ENCODE data around the gene TUBB4B. TPM values are rescaled to one million over a fixed set of nuclear protein-coding genes. Genes with fewer than 3 reads are reported as not detected.
"Not testable (repeated sequence)": the region's sequence is repeated elsewhere in the genome, so short reads cannot be mapped to it uniquely, and the experiment has no call there.

Gene TUBB4B
- total RNA-seq, 6 experiments from 2014 or later: 88.4 to 274 (median 124) TPM

DNA sequence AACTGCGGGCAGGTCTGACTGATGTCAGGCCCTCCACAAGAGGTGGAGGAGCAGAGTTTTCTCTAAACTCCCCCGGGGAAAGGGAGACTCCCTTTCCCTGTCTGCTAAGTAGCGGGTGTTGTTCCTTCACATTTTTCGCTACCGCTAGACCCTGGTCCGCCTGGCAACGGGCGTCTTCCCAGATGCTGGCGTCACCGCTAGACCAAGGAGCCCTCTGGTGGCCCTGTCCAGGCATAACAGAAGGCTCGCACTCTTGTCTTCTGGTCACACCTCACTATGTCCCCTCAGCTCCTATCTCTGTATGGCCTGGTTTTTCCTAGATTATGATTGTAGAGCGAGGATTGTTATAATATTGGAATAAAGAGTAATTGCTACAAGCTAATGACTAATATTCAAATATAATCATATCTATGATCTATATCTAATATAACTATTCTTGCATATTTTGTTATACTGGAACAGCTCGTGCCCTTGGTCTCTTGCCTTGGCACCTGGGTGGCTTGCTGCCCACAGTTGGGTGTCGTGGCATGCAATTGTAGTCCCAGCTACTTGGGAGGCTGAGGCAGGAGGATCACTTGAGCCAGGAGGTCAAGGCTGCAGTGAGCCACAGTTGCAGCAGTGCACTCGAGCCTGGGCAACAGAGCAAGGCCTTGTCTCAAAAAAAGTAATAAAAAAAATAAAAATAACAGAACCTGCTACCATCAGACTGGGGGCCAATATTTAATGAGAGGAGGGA lies 21.3 kb downstream of the TUBB4B start:
- DNase-seq: peak in 2 of 3 donors; percentile 31 to 38
- ATAC-seq; H3K4me1 ChIP-seq; H3K9me3 ChIP-seq; H3K27me3 ChIP-seq; H3K4me3 ChIP-seq; H3K27ac ChIP-seq; intact Hi-C loops (cut with DNase I): not testable (repeated sequence)
- TF ChIP-seq, protein P1, sequence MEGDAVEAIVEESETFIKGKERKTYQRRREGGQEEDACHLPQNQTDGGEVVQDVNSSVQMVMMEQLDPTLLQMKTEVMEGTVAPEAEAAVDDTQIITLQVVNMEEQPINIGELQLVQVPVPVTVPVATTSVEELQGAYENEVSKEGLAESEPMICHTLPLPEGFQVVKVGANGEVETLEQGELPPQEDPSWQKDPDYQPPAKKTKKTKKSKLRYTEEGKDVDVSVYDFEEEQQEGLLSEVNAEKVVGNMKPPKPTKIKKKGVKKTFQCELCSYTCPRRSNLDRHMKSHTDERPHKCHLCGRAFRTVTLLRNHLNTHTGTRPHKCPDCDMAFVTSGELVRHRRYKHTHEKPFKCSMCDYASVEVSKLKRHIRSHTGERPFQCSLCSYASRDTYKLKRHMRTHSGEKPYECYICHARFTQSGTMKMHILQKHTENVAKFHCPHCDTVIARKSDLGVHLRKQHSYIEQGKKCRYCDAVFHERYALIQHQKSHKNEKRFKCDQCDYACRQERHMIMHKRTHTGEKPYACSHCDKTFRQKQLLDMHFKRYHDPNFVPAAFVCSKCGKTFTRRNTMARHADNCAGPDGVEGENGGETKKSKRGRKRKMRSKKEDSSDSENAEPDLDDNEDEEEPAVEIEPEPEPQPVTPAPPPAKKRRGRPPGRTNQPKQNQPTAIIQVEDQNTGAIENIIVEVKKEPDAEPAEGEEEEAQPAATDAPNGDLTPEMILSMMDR (IDR thresholded peaks at IDR 0.05): peak; percentile 33 to 49 (median 44)
- 41% methylated on average over 15 of the region's 15 CpGs for WGBS (ENCODE audit: insufficient coverage, low coverage, low lambda C conversion rate, missing lambda C conversion rate)
- peaks cover 0 to 27% (median 2%) of the 10 kb centered on the region in 4 donors for H3K36me3 ChIP-seq

GRCh38 chr9:137262909-137263285 lies 21.8 kb downstream of the TUBB4B start:
- Histone ChIP-seq H3K27me3 (no peaks in the 10 kb centered on the region), H3K4me3 (no peak overlapping the region), H3K4me1 (peaks cover 0 to 3% (median 0%) of the 10 kb centered on the region in 4 donors), H3K9me3 (no peaks in the 10 kb centered on the region), H3K36me3 (peaks cover 0 to 25% (median 2%) of the 10 kb centered on the region in 4 donors), H3K27ac (no peak overlapping the region)
- ATAC-seq: peak in 1 of 4 donors; percentile 12
- intact Hi-C loops (cut with DNase I): no loop called here
- no CpG with 5 or more reads among the region's 24 CpGs for WGBS (ENCODE audit: insufficient coverage, low coverage, low lambda C conversion rate, missing lambda C conversion rate)
- peak in 1 of 3 donors; percentile 49 for DNase-seq
- TF ChIP-seq POLR2A (IDR thresholded peaks at IDR 0.05): no peak
- TF ChIP-seq, protein P1 (IDR thresholded peaks at IDR 0.05): no peak

- no peak for TF ChIP-seq POLR2A (IDR thresholded peaks at IDR 0.05)
- TF ChIP-seq, protein P1 (IDR thresholded peaks at IDR 0.05): no peak
- H3K4me3 ChIP-seq: no peak overlapping the region
- peak in 1 of 3 donors; percentile 48 for DNase-seq
- WGBS (ENCODE audit: insufficient coverage, low coverage, low lambda C conversion rate, missing lambda C conversion rate): 30% methylated on average over 8 of the region's 10 CpGs
- no peaks in the 10 kb centered on the region for H3K9me3 ChIP-seq
- H3K27ac ChIP-seq: no peak overlapping the region
- H3K36me3 ChIP-seq: peaks cover 0 to 21% (median 2%) of the 10 kb centered on the region in 4 donors
- ATAC-seq: peak in 3 of 4 donors; percentile 4 to 29 (median 15)
- no peaks in the 10 kb centered on the region for H3K27me3 ChIP-seq
- intact Hi-C loops (cut with DNase I): no loop called here
- peaks cover 0 to 9% (median under 1%) of the 10 kb centered on the region in 4 donors for H3K4me1 ChIP-seq
These were observed 22.4 kb downstream of the TUBB4B start for GRCh38 chr9:137263506-137263905.

DNA sequence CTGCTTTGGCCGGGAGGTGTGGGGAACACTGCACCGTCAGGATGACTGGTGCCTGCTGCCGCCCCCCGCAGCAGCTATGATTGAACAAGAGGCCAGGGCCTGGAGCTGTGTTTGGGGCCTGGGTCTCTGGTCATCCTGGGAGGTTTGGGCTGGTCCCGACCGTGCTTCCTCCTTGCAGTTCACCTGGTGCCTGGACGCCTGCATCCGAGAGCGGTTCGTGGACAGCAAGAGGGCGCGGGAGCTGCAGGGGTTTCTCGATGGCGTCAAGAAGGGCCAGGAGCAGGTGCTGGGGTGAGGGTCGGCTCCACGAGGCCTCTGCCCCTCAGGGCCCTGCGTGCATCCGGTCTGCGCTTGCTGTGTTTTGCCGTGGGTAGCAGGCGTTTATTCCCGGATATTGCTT lies 23.0 kb downstream of the TUBB4B start:
- no peaks in the 10 kb centered on the region for H3K9me3 ChIP-seq
- H3K36me3 ChIP-seq: peaks cover 0 to 16% (median 2%) of the 10 kb centered on the region in 4 donors
- intact Hi-C loops (cut with DNase I): no loop called here
- H3K27me3 ChIP-seq: no peaks in the 10 kb centered on the region
- H3K27ac ChIP-seq: no peak overlapping the region
- no peak for ATAC-seq
- DNase-seq: peak in 1 of 3 donors; percentile 51
- H3K4me3 ChIP-seq: no peak overlapping the region
- WGBS (ENCODE audit: insufficient coverage, low coverage, low lambda C conversion rate, missing lambda C conversion rate): no CpG with 5 or more reads among the region's 22 CpGs
- TF ChIP-seq, protein P1 (IDR thresholded peaks at IDR 0.05): no peak
- no peak for TF ChIP-seq POLR2A (IDR thresholded peaks at IDR 0.05)
- H3K4me1 ChIP-seq: peaks cover 0 to 15% (median 4%) of the 10 kb centered on the region in 4 donors
